Measurements from ENCODE around the gene C11orf21.
"Not testable (repeated sequence)": the region's sequence is repeated elsewhere in the genome, so short reads cannot be mapped to it uniquely, and the experiment has no call there.

C11orf21 gene

GRCh38 chr11:2301631-2302305 is at the start of gene C11orf21, which contains the start of gene TSPAN32:
Gene C11orf21 (minus strand): TSS chr11:2301918. CDS start chr11:2301808, 110 bp downstream.
Gene TSPAN32 (plus strand): TSS chr11:2302013. CDS start chr11:2302150, 137 bp downstream.
- DNase-seq: peak in 21 of 42 donors; percentile 8 to 66 (median 43)
- intact Hi-C loops (cut with DNase I): loop anchor here (10.0 kb wide), 2 partner anchors 233 to 593 kb away; no protein-coding TSS in a partner anchor

- intact Hi-C loops (cut with DNase I): no loop called here
- DNase-seq: no peak
Measured at GRCh38 chr11:2348986-2349385, 47.3 kb upstream of the C11orf21 start.

- intact Hi-C loops (cut with DNase I): no loop called here
- DNase-seq: peak in 1 of 42 donors; percentile 7
Measured at GRCh38 chr11:2347308-2347830, 45.7 kb upstream of the C11orf21 start.

GRCh38 chr11:2346586-2347307 is 45.0 kb upstream of the C11orf21 start:
- intact Hi-C loops (cut with DNase I): no loop called here
- peak in 1 of 42 donors; percentile 12 for DNase-seq

- peak in 1 of 42 donors; percentile 2 for DNase-seq
- intact Hi-C loops (cut with DNase I): no loop called here
Measured at GRCh38 chr11:2346014-2346413, 44.3 kb upstream of the C11orf21 start.

GRCh38 chr11:2345050-2345449 is 43.3 kb upstream of the C11orf21 start:
- intact Hi-C loops (cut with DNase I): no loop called here
- DNase-seq: peak in 1 of 42 donors; percentile 3

- intact Hi-C loops (cut with DNase I): no loop called here
- DNase-seq: no peak
Measured at GRCh38 chr11:2343502-2343901, 41.8 kb upstream of the C11orf21 start.

- peak in 1 of 42 donors; percentile 12 for DNase-seq
- intact Hi-C loops (cut with DNase I): no loop called here
Measured at GRCh38 chr11:2342981-2343380, 41.3 kb upstream of the C11orf21 start.

GRCh38 chr11:2342557-2342956 is 40.8 kb upstream of the C11orf21 start:
- DNase-seq: no peak
- intact Hi-C loops (cut with DNase I): no loop called here

- intact Hi-C loops (cut with DNase I): not testable (repeated sequence)
Measured at GRCh38 chr11:2338760-2339159, 37.0 kb upstream of the C11orf21 start.

GRCh38 chr11:2335286-2335685 is 33.6 kb upstream of the C11orf21 start:
- intact Hi-C loops (cut with DNase I): not testable (repeated sequence)
- DNase-seq: peak in 1 of 42 donors; percentile 16

More at GRCh38 chr11:2338760-2339159, 37.0 kb upstream of the C11orf21 start:
- peak in 1 of 42 donors; percentile 7 for DNase-seq

- DNase-seq; intact Hi-C loops (cut with DNase I): not testable (repeated sequence)
Measured at GRCh38 chr11:2333486-2334205, 31.9 kb upstream of the C11orf21 start.

- DNase-seq; intact Hi-C loops (cut with DNase I): not testable (repeated sequence)
Measured at GRCh38 chr11:2332569-2332968, 30.9 kb upstream of the C11orf21 start.

GRCh38 chr11:2331404-2331803 is 29.7 kb upstream of the C11orf21 start:
- no peak for DNase-seq
- intact Hi-C loops (cut with DNase I): no loop called here

GRCh38 chr11:2330696-2331095 is 29.0 kb upstream of the C11orf21 start:
- DNase-seq: peak in 1 of 42 donors; percentile 9
- intact Hi-C loops (cut with DNase I): no loop called here

GRCh38 chr11:2329551-2329950 is 27.8 kb upstream of the C11orf21 start:
- DNase-seq: peak in 1 of 42 donors; percentile 4
- intact Hi-C loops (cut with DNase I): no loop called here

- intact Hi-C loops (cut with DNase I): no loop called here
- DNase-seq: peak in 1 of 42 donors; percentile 21
Measured at GRCh38 chr11:2328656-2329354, 27.1 kb upstream of the C11orf21 start.

GRCh38 chr11:2328021-2328420 is 26.3 kb upstream of the C11orf21 start:
- intact Hi-C loops (cut with DNase I): no loop called here
- DNase-seq: peak in 13 of 42 donors; percentile 29 to 65 (median 35)

GRCh38 chr11:2327032-2327431 is 25.3 kb upstream of the C11orf21 start:
- intact Hi-C loops (cut with DNase I): no loop called here
- peak in 1 of 42 donors; percentile 27 for DNase-seq
